ENCODE results near the gene ZNF586.

GRCh38 chr19:57769345-57770131 lies at the start of gene ZNF586:
- TF ChIP-seq CTCF (IDR thresholded peaks at IDR 0.05), result no peak
- peak; percentile 45 for TF ChIP-seq POLR2A (IDR thresholded peaks at IDR 0.05)
